Neural cell (in vitro differentiated cells): ENCODE data around the gene PTK6.

ENCODE experiments used
- CTCF ChIP-seq: fragments of 450-650 bp; IDR thresholded peaks from 2 replicates; pipeline ENCODE4 v1.5.1; 2014; ENCODE audit warnings: antibody characterized with exemption, mild to moderate bottlenecking, moderate library complexity; ENCODE audit not compliant: poor library complexity, severe bottlenecking
- EP300 ChIP-seq: fragments of 450-650 bp; conservative IDR thresholded peaks from 2 replicates; pipeline ENCODE4 v1.6.1; 2014; ENCODE audit warnings: antibody characterized with exemption, mild to moderate bottlenecking, moderate library complexity; ENCODE audit not compliant: poor library complexity, severe bottlenecking
- EZH2 ChIP-seq: fragments of 200-600, 300-800 bp; shearing (Covaris generic), sonication (generic); IDR thresholded peaks from 2 replicates; pipeline ENCODE4 v1.6.1; 2014; ENCODE audit warnings: antibody characterized with exemption, low read length, borderline replicate concordance, mild to moderate bottlenecking; ENCODE audit not compliant: insufficient read depth, poor library complexity, severe bottlenecking
- MXI1 ChIP-seq: fragments of 450-650 bp; conservative IDR thresholded peaks from 2 replicates; pipeline ENCODE4 v1.6.1; 2014; ENCODE audit warnings: antibody characterized with exemption, mild to moderate bottlenecking; ENCODE audit not compliant: poor library complexity, severe bottlenecking
- POLR2AphosphoS5 ChIP-seq: IDR thresholded peaks from 2 replicates; pipeline ENCODE4 v1.6.1; 2012
- RAD21 ChIP-seq: fragments of 450-650 bp; conservative IDR thresholded peaks from 2 replicates; pipeline ENCODE4 v1.6.1; 2014; ENCODE audit warnings: antibody characterized with exemption, mild to moderate bottlenecking, moderate library complexity
- TAF1 ChIP-seq: IDR thresholded peaks from 2 replicates; pipeline ENCODE4 v1.6.1; 2012; ENCODE audit warnings: low read depth
- TF ChIP-seq, protein P1 (sequence below): IDR thresholded peaks from 2 replicates; pipeline ENCODE4 v1.6.1; 2012; ENCODE audit warnings: borderline replicate concordance

- TF ChIP-seq EZH2 (no peak), CTCF (no peak), MXI1 (no peak), RAD21 (no peak), POLR2AphosphoS5 (no peak), EP300 (no peak), TAF1 (no peak)
- TF ChIP-seq, protein P1, sequence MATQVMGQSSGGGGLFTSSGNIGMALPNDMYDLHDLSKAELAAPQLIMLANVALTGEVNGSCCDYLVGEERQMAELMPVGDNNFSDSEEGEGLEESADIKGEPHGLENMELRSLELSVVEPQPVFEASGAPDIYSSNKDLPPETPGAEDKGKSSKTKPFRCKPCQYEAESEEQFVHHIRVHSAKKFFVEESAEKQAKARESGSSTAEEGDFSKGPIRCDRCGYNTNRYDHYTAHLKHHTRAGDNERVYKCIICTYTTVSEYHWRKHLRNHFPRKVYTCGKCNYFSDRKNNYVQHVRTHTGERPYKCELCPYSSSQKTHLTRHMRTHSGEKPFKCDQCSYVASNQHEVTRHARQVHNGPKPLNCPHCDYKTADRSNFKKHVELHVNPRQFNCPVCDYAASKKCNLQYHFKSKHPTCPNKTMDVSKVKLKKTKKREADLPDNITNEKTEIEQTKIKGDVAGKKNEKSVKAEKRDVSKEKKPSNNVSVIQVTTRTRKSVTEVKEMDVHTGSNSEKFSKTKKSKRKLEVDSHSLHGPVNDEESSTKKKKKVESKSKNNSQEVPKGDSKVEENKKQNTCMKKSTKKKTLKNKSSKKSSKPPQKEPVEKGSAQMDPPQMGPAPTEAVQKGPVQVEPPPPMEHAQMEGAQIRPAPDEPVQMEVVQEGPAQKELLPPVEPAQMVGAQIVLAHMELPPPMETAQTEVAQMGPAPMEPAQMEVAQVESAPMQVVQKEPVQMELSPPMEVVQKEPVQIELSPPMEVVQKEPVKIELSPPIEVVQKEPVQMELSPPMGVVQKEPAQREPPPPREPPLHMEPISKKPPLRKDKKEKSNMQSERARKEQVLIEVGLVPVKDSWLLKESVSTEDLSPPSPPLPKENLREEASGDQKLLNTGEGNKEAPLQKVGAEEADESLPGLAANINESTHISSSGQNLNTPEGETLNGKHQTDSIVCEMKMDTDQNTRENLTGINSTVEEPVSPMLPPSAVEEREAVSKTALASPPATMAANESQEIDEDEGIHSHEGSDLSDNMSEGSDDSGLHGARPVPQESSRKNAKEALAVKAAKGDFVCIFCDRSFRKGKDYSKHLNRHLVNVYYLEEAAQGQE, result no peak
Observed at GRCh38 chr20:63543733-63544132, 6.6 kb upstream of the PTK6 start.
